ENCODE measurements around the gene MVD. TPM values are rescaled to one million over a fixed set of nuclear protein-coding genes. Genes with fewer than 3 reads are reported as not detected.

MVD gene
- total and polyA plus RNA-seq, 2 of the 13 experiments (the other 11 are each of a cell fraction or from before 2014, with no cell fraction given): 28.1 to 187 TPM

DNA sequence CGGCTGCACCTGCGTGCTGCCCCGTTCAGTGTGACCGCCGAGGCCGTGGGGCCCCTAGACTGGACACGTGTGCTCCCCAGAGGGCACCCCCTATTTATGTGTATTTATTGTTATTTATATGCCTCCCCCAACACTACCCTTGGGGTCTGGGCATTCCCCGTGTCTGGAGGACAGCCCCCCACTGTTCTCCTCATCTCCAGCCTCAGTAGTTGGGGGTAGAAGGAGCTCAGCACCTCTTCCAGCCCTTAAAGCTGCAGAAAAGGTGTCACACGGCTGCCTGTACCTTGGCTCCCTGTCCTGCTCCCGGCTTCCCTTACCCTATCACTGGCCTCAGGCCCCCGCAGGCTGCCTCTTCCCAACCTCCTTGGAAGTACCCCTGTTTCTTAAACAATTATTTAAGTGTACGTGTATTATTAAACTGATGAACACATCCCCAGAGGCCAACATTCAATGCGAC lies 22.8 kb downstream of the MVD start (continued):
- TF ChIP-seq RFX1 (IDR thresholded peaks at IDR 0.05) (no peak), SOX13 (IDR thresholded peaks at IDR 0.05) (no peak), SOX13 (CRISPR knock-in tag; conservative IDR thresholded peaks at IDR 0.05 in 1 of 2, IDR thresholded peaks at IDR 0.05 in 1 of 2) (no peak), HMGA1 (CRISPR knock-in tag; conservative IDR thresholded peaks at IDR 0.05) (no peak), ZNF7 (CRISPR knock-in tag; IDR thresholded peaks at IDR 0.05) (no peak), ZNF333 (CRISPR knock-in tag; IDR thresholded peaks at IDR 0.05; ENCODE audit: borderline replicate concordance) (no peak), ZKSCAN5 (CRISPR knock-in tag; IDR thresholded peaks at IDR 0.05) (no peak)
- TF ChIP-seq, protein P1, sequence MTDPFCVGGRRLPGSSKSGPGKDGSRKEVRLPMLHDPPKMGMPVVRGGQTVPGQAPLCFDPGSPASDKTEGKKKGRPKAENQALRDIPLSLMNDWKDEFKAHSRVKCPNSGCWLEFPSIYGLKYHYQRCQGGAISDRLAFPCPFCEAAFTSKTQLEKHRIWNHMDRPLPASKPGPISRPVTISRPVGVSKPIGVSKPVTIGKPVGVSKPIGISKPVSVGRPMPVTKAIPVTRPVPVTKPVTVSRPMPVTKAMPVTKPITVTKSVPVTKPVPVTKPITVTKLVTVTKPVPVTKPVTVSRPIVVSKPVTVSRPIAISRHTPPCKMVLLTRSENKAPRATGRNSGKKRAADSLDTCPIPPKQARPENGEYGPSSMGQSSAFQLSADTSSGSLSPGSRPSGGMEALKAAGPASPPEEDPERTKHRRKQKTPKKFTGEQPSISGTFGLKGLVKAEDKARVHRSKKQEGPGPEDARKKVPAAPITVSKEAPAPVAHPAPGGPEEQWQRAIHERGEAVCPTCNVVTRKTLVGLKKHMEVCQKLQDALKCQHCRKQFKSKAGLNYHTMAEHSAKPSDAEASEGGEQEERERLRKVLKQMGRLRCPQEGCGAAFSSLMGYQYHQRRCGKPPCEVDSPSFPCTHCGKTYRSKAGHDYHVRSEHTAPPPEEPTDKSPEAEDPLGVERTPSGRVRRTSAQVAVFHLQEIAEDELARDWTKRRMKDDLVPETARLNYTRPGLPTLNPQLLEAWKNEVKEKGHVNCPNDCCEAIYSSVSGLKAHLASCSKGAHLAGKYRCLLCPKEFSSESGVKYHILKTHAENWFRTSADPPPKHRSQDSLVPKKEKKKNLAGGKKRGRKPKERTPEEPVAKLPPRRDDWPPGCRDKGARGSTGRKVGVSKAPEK (CRISPR knock-in tag; IDR thresholded peaks at IDR 0.05; ENCODE audit: borderline replicate concordance): 0 out of 2 replicates have a peak, but pooled peaks have one; percentile 15

DNA sequence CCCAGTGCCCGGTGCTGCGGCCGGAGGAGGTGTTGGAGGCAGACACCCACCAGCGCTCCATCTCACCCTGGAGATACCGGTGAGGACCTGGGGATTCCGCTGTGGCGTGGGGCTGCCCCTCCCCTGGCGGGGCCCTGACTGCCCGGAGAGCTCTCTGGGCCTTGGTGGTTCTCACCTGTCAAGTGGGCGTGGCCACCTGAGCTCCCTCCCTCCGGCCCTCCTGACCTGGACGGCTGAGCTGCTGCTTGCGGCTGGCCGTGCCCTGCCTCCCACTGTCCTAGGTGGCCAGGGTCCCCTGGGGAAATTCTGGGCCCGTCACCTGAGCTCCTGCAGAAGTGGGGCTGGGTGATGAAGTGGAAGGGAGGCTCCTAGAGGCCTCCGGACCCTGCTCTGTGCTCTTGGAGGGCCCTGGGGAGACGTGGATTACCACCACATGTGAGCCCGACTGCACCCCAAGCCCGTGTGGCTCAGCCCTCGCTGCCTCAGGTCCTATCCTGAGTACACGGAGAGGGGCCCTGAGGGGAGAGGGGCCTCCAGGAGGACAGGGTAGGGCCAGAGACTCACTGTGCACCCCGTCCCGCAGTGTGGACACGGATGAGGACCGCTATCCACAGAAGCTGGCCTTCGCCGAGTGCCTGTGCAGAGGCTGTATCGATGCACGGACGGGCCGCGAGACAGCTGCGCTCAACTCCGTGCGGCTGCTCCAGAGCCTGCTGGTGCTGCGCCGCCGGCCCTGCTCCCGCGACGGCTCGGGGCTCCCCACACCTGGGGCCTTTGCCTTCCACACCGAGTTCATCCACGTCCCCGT lies 23.5 kb downstream of the MVD start:
- peak overlapping the region; percentile 17 to 67 (median 44) for H3K4me3 ChIP-seq (replicated peaks in 1 of 3; ENCODE audit: insufficient read depth in 1 of 3, low read depth in 2 of 3, low read length in 3 of 3)
- FAIRE-seq: no peak
- intact Hi-C loops (cut with micrococcal nuclease; ENCODE audit: unreplicated experiment) (no loop called here), in situ Hi-C loops (cut with HindIII; ENCODE audit: extremely low pct_ligation_motif_present, low pct_unique_long_range_greater_than_20kb) (no loop called here)
- CTCF ChIA-PET (ENCODE audit: low intra/inter-chr PET ratio, low total read pairs): no interaction called here
- peaks cover 17 to 39% of the 10 kb centered on the region in 2 experiments; a peak in 4 of 5 replicates for H3K27me3 ChIP-seq (ENCODE audit: control insufficient read depth in 1 of 2, insufficient read depth in 2 of 2, low read length in 2 of 2)
- H3K36me3 ChIP-seq (replicated peaks in 1 of 2; ENCODE audit: control insufficient read depth in 1 of 2, insufficient read depth in 2 of 2, low read length in 2 of 2): peaks cover 0 to 5% of the 10 kb centered on the region in 2 experiments; a peak in 1 of 5 replicates
- POLR2A ChIA-PET: interaction anchor here (1.4 kb wide), 2 partner anchors 10 to 23 kb away, joined by 4 to 8 read pairs; partner anchors contain the start of gene MVD
- no TSS peak for BruUV-seq (replicated peaks)
- no peaks in the 10 kb centered on the region for H3K9me3 ChIP-seq (ENCODE audit: low read length)
- peaks cover 28% of the 10 kb centered on the region for H3K4me1 ChIP-seq (ENCODE audit: insufficient read depth, low read length)
- H2AFZ ChIP-seq (ENCODE audit: low read length): no peak overlapping the region
- WGBS (ENCODE audit: low lambda C conversion rate): 1% methylated on average over 16 of the region's 45 CpGs
- peak overlapping the region; percentile 4; the same call in 1 of the 2 replicates for H3K9ac ChIP-seq (ENCODE audit: insufficient read depth, low read depth, low read length)
- no peaks in the 10 kb centered on the region for H3K79me2 ChIP-seq (ENCODE audit: insufficient read depth, low read length)
- H4K20me1 ChIP-seq (ENCODE audit: insufficient read depth, low read length): peaks cover 3% of the 10 kb centered on the region; the same call in 1 of the 2 replicates
- no peak overlapping the region for H3K27ac ChIP-seq (ENCODE audit: extremely low read length, insufficient read depth, low read length)
- DNase-seq (ENCODE audit: low spot score): no peak
- peak overlapping the region; percentile 82 for H3K4me2 ChIP-seq (ENCODE audit: low read depth, low read length)
- peak; percentile 74 for ATAC-seq
- TF ChIP-seq, protein P2, sequence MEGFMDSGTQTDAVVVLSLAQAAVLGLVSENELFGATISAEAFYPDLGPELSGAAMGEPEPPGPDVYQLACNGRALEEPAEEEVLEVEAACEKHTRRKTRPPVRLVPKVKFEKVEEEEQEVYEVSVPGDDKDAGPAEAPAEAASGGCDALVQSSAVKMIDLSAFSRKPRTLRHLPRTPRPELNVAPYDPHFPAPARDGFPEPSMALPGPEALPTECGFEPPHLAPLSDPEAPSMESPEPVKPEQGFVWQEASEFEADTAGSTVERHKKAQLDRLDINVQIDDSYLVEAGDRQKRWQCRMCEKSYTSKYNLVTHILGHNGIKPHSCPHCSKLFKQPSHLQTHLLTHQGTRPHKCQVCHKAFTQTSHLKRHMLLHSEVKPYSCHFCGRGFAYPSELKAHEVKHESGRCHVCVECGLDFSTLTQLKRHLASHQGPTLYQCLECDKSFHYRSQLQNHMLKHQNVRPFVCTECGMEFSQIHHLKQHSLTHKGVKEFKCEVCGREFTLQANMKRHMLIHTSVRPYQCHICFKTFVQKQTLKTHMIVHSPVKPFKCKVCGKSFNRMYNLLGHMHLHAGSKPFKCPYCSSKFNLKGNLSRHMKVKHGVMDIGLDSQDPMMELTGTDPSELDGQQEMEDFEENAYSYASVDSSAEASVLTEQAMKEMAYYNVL (CRISPR knock-in tag; IDR thresholded peaks at IDR 0.05; ENCODE audit: borderline replicate concordance): no peak
- no peak for TF ChIP-seq KLF16 (CRISPR knock-in tag; IDR thresholded peaks at IDR 0.05)
- TF ChIP-seq, protein P3, sequence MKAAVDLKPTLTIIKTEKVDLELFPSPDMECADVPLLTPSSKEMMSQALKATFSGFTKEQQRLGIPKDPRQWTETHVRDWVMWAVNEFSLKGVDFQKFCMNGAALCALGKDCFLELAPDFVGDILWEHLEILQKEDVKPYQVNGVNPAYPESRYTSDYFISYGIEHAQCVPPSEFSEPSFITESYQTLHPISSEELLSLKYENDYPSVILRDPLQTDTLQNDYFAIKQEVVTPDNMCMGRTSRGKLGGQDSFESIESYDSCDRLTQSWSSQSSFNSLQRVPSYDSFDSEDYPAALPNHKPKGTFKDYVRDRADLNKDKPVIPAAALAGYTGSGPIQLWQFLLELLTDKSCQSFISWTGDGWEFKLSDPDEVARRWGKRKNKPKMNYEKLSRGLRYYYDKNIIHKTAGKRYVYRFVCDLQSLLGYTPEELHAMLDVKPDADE (CRISPR knock-in tag; IDR thresholded peaks at IDR 0.05): no peak
- no peak for TF ChIP-seq ZNF570 (CRISPR knock-in tag; IDR thresholded peaks at IDR 0.05; ENCODE audit: borderline replicate concordance)
- peak; percentile 52; the same call in 1 of the 2 replicates for TF ChIP-seq ZBTB38 (CRISPR knock-in tag; IDR thresholded peaks at IDR 0.05)
- TF ChIP-seq ZNF138 (CRISPR knock-in tag; IDR thresholded peaks at IDR 0.05; ENCODE audit: low read depth): no peak
- peak; percentile 41 for TF ChIP-seq ZBTB7B (CRISPR knock-in tag; IDR thresholded peaks at IDR 0.05)

Measured in HepG2 (cell line).